HCT116 (cell line): ENCODE results near the gene ERC1. TPM values are rescaled to one million over a fixed set of nuclear protein-coding genes. Genes with fewer than 3 reads are reported as not detected.

Source experiments
- ATAC-seq: fragments of 200-7000 bp; cut with Tn5 transposase; 2 replicates; pipeline ENCODE4 v1.9.1; 2020; ENCODE audit warnings: mild to moderate bottlenecking, moderate library complexity
- BruUV-seq: library from RNA; stranded (reverse); fragments of 400-500 nt; replicated peaks from 2 replicates; lab custom pipeline; 2021; lab: Mats Ljungman, UMichigan
- CTCF ChIA-PET: fragments of 300-600 bp; sonication (Branson Sonifier 250); formaldehyde crosslinking; loops from one replicate; lab custom pipeline; 2021; ENCODE audit warnings: antibody characterized with exemption; lab: Charles Lee
- POLR2A ChIA-PET: fragments of 300-600, 350-600 bp; sonication (Branson Sonifier 250); formaldehyde crosslinking; loops from one replicate; lab custom pipeline; 2021; ENCODE audit warnings: antibody characterized with exemption; lab: Charles Lee
- RAD21 ChIA-PET, 2 experiments: fragments of 300-600 bp; sonication (Branson Sonifier 250); formaldehyde crosslinking; loops; one replicate each; lab custom pipeline; 2023; ENCODE audit warnings: low total read pairs in 2 of 2; ENCODE audit not compliant: uncharacterized antibody in 2 of 2, unreplicated experiment in 2 of 2, low non-redundant PET in 1 of 2; lab: Charles Lee
- DNase-seq: peaks from one replicate; pipeline ENCODE4 v3.0.0-alpha.2; 2010; ENCODE audit warnings: low read depth, low spot score
- H2AFZ ChIP-seq: fragments of 200-600 bp; shearing (Covaris generic), sonication (generic); 2 replicates; pipeline ENCODE4 v1.6.1; 2017; ENCODE audit warnings: low read depth, mixed run types, mixed read lengths, antibody characterized with exemption, low read length; ENCODE audit not compliant: poor library complexity, severe bottlenecking
- H3K27ac ChIP-seq: 2 replicates; pipeline ENCODE4 v1.5.1; 2012; ENCODE audit warnings: low read depth, low read length
- H3K27me3 ChIP-seq: fragments of 200-600 bp; sonication (generic); 2 replicates; pipeline ENCODE4 v1.6.1; 2016; ENCODE audit warnings: mixed run types, low read length, mixed read lengths; ENCODE audit not compliant: insufficient read depth
- H3K36me3 ChIP-seq, 2 experiments: fragments of 200-500 bp in 1 of 2; fragments of 200-600 bp in 1 of 2; sonication (Bioruptor generic) in 1 of 2; sonication (generic) in 1 of 2; 2 replicates each; pipeline versions ENCODE4 v1.5.1 to v1.6.1; 2014 to 2016; ENCODE audit warnings: low read length in 2 of 2, inconsistent platforms in 1 of 2, mixed read lengths in 1 of 2, mixed run types in 1 of 2; ENCODE audit not compliant: insufficient read depth in 2 of 2, control insufficient read depth in 1 of 2
- H3K4me1 ChIP-seq, 2 experiments: fragments of 200-600 bp in 1 of 2; sonication (generic) in 1 of 2; 2 replicates each; pipeline versions ENCODE4 v1.5.1 to v1.6.1; 2012 to 2017; ENCODE audit warnings: low read length in 2 of 2, inconsistent platforms in 1 of 2, mild to moderate bottlenecking in 1 of 2, mixed read lengths in 1 of 2, mixed run types in 1 of 2, moderate library complexity in 1 of 2; ENCODE audit not compliant: insufficient read depth in 2 of 2, control insufficient read depth in 1 of 2
- H3K4me2 ChIP-seq: fragments of 200-600 bp; sonication (generic); 2 replicates; pipeline ENCODE4 v1.6.1; 2017; ENCODE audit warnings: mixed run types, low read length, mixed read lengths
- H3K4me3 ChIP-seq, 2 experiments: fragments of 200-600 bp in 1 of 2; sonication (generic) in 1 of 2; replicated peaks in 1 of 2; 2 replicates each; pipeline ENCODE4 v1.5.1; 2011 to 2016; ENCODE audit warnings: low read length in 2 of 2, control low read depth in 1 of 2, low read depth in 1 of 2, mild to moderate bottlenecking in 1 of 2, mixed read lengths in 1 of 2, mixed run types in 1 of 2
- H3K79me2 ChIP-seq: fragments of 200-600 bp; sonication (generic); 2 replicates; pipeline ENCODE4 v1.6.1; 2017; ENCODE audit warnings: mild to moderate bottlenecking, mixed run types, low read length, moderate library complexity, mixed read lengths; ENCODE audit not compliant: insufficient read depth
- H3K9ac ChIP-seq: fragments of 200-600 bp; sonication (generic); 2 replicates; pipeline ENCODE4 v1.6.1; 2016; ENCODE audit warnings: low read length, mixed read lengths
- H3K9me2 ChIP-seq: fragments of 200-600 bp; sonication (generic), shearing (Covaris generic); 2 replicates; pipeline ENCODE4 v1.6.1; 2017; ENCODE audit warnings: mixed run types, mild to moderate bottlenecking, moderate library complexity; ENCODE audit not compliant: insufficient read depth
- H3K9me3 ChIP-seq, 2 experiments: fragments of 200-500 bp in 1 of 2; fragments of 200-600 bp in 1 of 2; sonication (Bioruptor generic) in 1 of 2; sonication (generic) in 1 of 2; 2 replicates each; pipeline ENCODE4 v1.6.1; 2014 to 2017; ENCODE audit warnings: low read length in 2 of 2, mixed read lengths in 2 of 2, inconsistent platforms in 1 of 2, low read depth in 1 of 2, mild to moderate bottlenecking in 1 of 2, mixed run types in 1 of 2, moderate library complexity in 1 of 2; ENCODE audit not compliant: control insufficient read depth in 1 of 2, insufficient read depth in 1 of 2
- H4K20me1 ChIP-seq: fragments of 200-600 bp; sonication (generic), shearing (Covaris generic); 2 replicates; pipeline ENCODE4 v1.6.1; 2017; ENCODE audit warnings: mixed run types, mild to moderate bottlenecking, moderate library complexity; ENCODE audit not compliant: insufficient read depth
- CEBPB ChIP-seq: IDR thresholded peaks from 2 replicates; pipeline ENCODE4 v1.6.1; 2012; ENCODE audit warnings: low read depth
- EGR1 ChIP-seq: IDR thresholded peaks from 2 replicates; pipeline ENCODE4 v1.6.1; 2012; ENCODE audit warnings: low read depth
- EZH2 ChIP-seq: fragments of 200-600 bp; sonication (generic); IDR thresholded peaks from 2 replicates; pipeline ENCODE4 v1.6.1; 2017; ENCODE audit warnings: antibody characterized with exemption, mixed run types
- EZH2phosphoT487 ChIP-seq: fragments of 200-600 bp; IDR thresholded peaks from 2 replicates; pipeline ENCODE4 v1.6.1; 2018; ENCODE audit warnings: antibody characterized with exemption, borderline replicate concordance
- FOSL1 ChIP-seq: IDR thresholded peaks from 2 replicates; pipeline ENCODE4 v1.6.1; 2012; ENCODE audit warnings: low read depth
- POLR2AphosphoS5 ChIP-seq: IDR thresholded peaks from 2 replicates; pipeline ENCODE4 v1.6.1; 2011; ENCODE audit warnings: mild to moderate bottlenecking, low read depth, low read length, moderate library complexity
- SIN3A ChIP-seq: IDR thresholded peaks from 2 replicates; pipeline ENCODE4 v1.6.1; 2012; ENCODE audit warnings: low read depth
- SP1 ChIP-seq: IDR thresholded peaks from 2 replicates; pipeline ENCODE4 v1.6.1; 2012; ENCODE audit warnings: low read depth
- SRF ChIP-seq: IDR thresholded peaks from 2 replicates; pipeline ENCODE4 v1.6.1; 2012; ENCODE audit warnings: low read depth
- YY1 ChIP-seq: IDR thresholded peaks from 2 replicates; pipeline ENCODE4 v1.6.1; 2011; ENCODE audit warnings: low read length, low read depth, moderate library complexity, mild to moderate bottlenecking; ENCODE audit not compliant: insufficient replicate concordance; ENCODE audit errors: extremely low read depth
- ZFX ChIP-seq: fragments of 450-650 bp; IDR thresholded peaks from 2 replicates; pipeline ENCODE4 v1.6.1; 2017
- ZNF274 ChIP-seq: fragments of 200-500 bp; sonication (Bioruptor generic); IDR thresholded peaks from 2 replicates; pipeline ENCODE4 v1.6.1; 2014; ENCODE audit warnings: mild to moderate bottlenecking, low read depth, low read length, inconsistent platforms
- intact Hi-C: fragments of 100-400 bp; cut with micrococcal nuclease; formaldehyde crosslinking; loops from 2 replicates; pipeline ENCODE4 v1.10.0; 2022
- total RNA-seq: library from RNA; stranded (reverse); gene quantifications from one replicate; pipeline ENCODE4 v1.2.1, GENCODE V29; 2021; ENCODE audit not compliant: unreplicated experiment
- TF ChIP-seq, protein P1 (sequence below): IDR thresholded peaks from 2 replicates; pipeline ENCODE4 v1.6.1; 2012
- TF ChIP-seq, protein P2 (sequence below), 3 experiments: fragments of 200-600 bp in 1 of 3; sonication (generic) in 1 of 3; IDR thresholded peaks in 2 of 3; conservative IDR thresholded peaks in 1 of 3; 2 replicates each; pipeline ENCODE4 v1.5.1; 2012 to 2017; ENCODE audit warnings: low read depth in 2 of 3, low read length in 2 of 3, antibody characterized with exemption in 1 of 3, borderline replicate concordance in 1 of 3, control low read depth in 1 of 3, mild to moderate bottlenecking in 1 of 3, mixed read lengths in 1 of 3, mixed run types in 1 of 3, moderate library complexity in 1 of 3; ENCODE audit not compliant: insufficient read depth in 1 of 3
- TF ChIP-seq, protein P3 (sequence below): IDR thresholded peaks from 2 replicates; pipeline ENCODE4 v1.6.1; 2012; ENCODE audit warnings: low read depth

The ERC1 gene
- total RNA-seq, 1 experiment from 2014 or later: 41.9 TPM

DNA sequence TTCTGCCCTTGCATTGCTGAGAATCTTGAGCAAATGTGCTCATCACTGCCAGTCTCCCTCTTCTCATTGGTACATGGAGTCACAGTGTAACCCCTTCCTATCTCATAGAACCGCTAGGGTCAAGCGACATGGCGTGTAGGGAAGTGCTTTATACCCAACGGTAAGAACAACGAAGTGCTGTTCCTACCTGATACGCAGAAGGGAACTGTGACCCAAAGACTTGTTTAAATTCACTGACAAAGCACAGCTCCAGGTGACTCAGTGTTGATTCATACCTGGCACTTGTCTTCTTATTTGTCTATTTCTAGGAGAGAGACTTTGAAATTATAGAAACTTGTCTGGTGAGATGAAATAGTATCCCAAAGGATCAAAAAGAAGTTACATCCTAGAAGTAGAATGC is 549.7 kb downstream of the ERC1 start (continued):
- TF ChIP-seq, protein P1, sequence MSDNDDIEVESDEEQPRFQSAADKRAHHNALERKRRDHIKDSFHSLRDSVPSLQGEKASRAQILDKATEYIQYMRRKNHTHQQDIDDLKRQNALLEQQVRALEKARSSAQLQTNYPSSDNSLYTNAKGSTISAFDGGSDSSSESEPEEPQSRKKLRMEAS: peak; percentile 63
- TF ChIP-seq EGR1 (no peak), CEBPB (peak; percentile 65)

DNA sequence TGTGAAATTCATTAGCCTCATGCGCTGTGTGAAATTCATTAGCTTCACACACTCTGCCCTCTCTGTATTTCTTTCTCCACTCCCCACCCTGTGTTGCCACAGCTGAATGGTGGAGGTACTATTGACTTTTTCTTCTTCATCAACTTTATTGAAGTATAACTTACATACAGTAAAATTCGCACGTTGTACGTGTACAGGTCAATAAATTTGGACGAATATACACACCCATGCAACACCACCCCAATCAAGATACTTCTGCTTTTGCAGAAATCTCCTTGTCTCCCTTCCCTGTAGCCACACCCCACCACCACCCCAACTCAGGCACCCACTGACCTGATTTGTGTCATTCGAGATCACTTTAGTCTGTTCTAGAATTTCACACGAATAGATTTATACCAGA is 551.6 kb downstream of the ERC1 start:
- Histone ChIP-seq H3K9me3 (no peaks in the 10 kb centered on the region), H3K4me1 (peaks cover 16 to 23% of the 10 kb centered on the region in 2 experiments), H3K9ac (no peak overlapping the region), H3K9me2 (no peaks in the 10 kb centered on the region), H3K27me3 (peaks cover 7% of the 10 kb centered on the region; the same call in 1 of the 2 replicates), H3K27ac (no peak overlapping the region), H3K4me3 (no peak overlapping the region), H3K79me2 (no peaks in the 10 kb centered on the region), H3K36me3 (no peaks in the 10 kb centered on the region), H2AFZ (no peak overlapping the region), H4K20me1 (no peaks in the 10 kb centered on the region), H3K4me2 (no peak overlapping the region)
- intact Hi-C loops: no loop called here
- ChIA-PET CTCF (interaction anchor here (1.8 kb wide), 1 partner anchor 425 kb away, joined by 6 read pairs; no protein-coding TSS in a partner anchor), RAD21 (no interaction called here), POLR2A (no interaction called here)
- ATAC-seq (no peak), DNase-seq (no peak)
- TF ChIP-seq YY1: no peak
- TF ChIP-seq, protein P2, sequence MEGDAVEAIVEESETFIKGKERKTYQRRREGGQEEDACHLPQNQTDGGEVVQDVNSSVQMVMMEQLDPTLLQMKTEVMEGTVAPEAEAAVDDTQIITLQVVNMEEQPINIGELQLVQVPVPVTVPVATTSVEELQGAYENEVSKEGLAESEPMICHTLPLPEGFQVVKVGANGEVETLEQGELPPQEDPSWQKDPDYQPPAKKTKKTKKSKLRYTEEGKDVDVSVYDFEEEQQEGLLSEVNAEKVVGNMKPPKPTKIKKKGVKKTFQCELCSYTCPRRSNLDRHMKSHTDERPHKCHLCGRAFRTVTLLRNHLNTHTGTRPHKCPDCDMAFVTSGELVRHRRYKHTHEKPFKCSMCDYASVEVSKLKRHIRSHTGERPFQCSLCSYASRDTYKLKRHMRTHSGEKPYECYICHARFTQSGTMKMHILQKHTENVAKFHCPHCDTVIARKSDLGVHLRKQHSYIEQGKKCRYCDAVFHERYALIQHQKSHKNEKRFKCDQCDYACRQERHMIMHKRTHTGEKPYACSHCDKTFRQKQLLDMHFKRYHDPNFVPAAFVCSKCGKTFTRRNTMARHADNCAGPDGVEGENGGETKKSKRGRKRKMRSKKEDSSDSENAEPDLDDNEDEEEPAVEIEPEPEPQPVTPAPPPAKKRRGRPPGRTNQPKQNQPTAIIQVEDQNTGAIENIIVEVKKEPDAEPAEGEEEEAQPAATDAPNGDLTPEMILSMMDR (IDR thresholded peaks at IDR 0.05 in 2 of 3, conservative IDR thresholded peaks at IDR 0.05 in 1 of 3; ENCODE audit: borderline replicate concordance in 1 of 3, insufficient read depth in 1 of 3, low read depth in 2 of 3, low read length in 2 of 3): no peak
- no peak for TF ChIP-seq FOSL1
- TF ChIP-seq SIN3A: no peak
- TF ChIP-seq, protein P3, sequence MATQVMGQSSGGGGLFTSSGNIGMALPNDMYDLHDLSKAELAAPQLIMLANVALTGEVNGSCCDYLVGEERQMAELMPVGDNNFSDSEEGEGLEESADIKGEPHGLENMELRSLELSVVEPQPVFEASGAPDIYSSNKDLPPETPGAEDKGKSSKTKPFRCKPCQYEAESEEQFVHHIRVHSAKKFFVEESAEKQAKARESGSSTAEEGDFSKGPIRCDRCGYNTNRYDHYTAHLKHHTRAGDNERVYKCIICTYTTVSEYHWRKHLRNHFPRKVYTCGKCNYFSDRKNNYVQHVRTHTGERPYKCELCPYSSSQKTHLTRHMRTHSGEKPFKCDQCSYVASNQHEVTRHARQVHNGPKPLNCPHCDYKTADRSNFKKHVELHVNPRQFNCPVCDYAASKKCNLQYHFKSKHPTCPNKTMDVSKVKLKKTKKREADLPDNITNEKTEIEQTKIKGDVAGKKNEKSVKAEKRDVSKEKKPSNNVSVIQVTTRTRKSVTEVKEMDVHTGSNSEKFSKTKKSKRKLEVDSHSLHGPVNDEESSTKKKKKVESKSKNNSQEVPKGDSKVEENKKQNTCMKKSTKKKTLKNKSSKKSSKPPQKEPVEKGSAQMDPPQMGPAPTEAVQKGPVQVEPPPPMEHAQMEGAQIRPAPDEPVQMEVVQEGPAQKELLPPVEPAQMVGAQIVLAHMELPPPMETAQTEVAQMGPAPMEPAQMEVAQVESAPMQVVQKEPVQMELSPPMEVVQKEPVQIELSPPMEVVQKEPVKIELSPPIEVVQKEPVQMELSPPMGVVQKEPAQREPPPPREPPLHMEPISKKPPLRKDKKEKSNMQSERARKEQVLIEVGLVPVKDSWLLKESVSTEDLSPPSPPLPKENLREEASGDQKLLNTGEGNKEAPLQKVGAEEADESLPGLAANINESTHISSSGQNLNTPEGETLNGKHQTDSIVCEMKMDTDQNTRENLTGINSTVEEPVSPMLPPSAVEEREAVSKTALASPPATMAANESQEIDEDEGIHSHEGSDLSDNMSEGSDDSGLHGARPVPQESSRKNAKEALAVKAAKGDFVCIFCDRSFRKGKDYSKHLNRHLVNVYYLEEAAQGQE: no peak
- TF ChIP-seq POLR2AphosphoS5: no peak
- TF ChIP-seq, protein P1: no peak
- no peak for TF ChIP-seq ZNF274
- TF ChIP-seq SRF: no peak
- no peak for TF ChIP-seq EZH2phosphoT487
- no peak for TF ChIP-seq EZH2
- TF ChIP-seq CEBPB: no peak
- TF ChIP-seq SP1: no peak
- TF ChIP-seq ZFX: no peak
- TF ChIP-seq EGR1: no peak
- BruUV-seq: no TSS peak
